Nephron progenitor cell (in vitro differentiated cells): Measurements from ENCODE around the gene APOBR.

Experiments
- DNase-seq: peaks from one replicate; pipeline ENCODE4 v3.0.0; 2021
- H3K27ac Mint-ChIP-seq: 2 replicates; pipeline ENCODE4 v1.8.0; 2021; ENCODE audit warnings: mild to moderate bottlenecking, moderate library complexity, mixed read lengths
- H3K27me3 Mint-ChIP-seq: 2 replicates; pipeline ENCODE4 v1.8.0; 2021; ENCODE audit warnings: mild to moderate bottlenecking, low read depth, mixed read lengths; ENCODE audit not compliant: poor library complexity
- H3K36me3 Mint-ChIP-seq: 2 replicates; pipeline ENCODE4 v1.8.0; 2021; ENCODE audit warnings: low read depth, mixed read lengths
- H3K4me1 Mint-ChIP-seq: 2 replicates; pipeline ENCODE4 v1.8.0; 2021; ENCODE audit warnings: mixed read lengths
- H3K4me3 Mint-ChIP-seq: 2 replicates; pipeline ENCODE4 v1.8.0; 2021; ENCODE audit warnings: mild to moderate bottlenecking, moderate library complexity, mixed read lengths
- H3K9me3 Mint-ChIP-seq: 2 replicates; pipeline ENCODE4 v1.8.0; 2021; ENCODE audit warnings: mild to moderate bottlenecking, moderate library complexity, mixed read lengths
- CTCF ChIP-seq: fragments of 200-600 bp; sonication (generic); IDR thresholded peaks from 2 replicates; pipeline ENCODE4 v1.5.0; 2021; ENCODE audit warnings: antibody characterized with exemption

Gene APOBR

GRCh38 chr16:28492511-28492910 lies 1.9 kb upstream of the APOBR start:
- peak overlapping the region; percentile 95 for H3K4me3 Mint-ChIP-seq
- H3K4me1 Mint-ChIP-seq: peaks cover 28% of the 10 kb centered on the region
- peak overlapping the region; percentile 100 for H3K27ac Mint-ChIP-seq
- no peak for DNase-seq
- no peak for TF ChIP-seq CTCF
- no peaks in the 10 kb centered on the region for H3K9me3 Mint-ChIP-seq
- peaks cover 6% of the 10 kb centered on the region for H3K36me3 Mint-ChIP-seq
- H3K27me3 Mint-ChIP-seq: peaks cover 23% of the 10 kb centered on the region

- Mint-ChIP-seq H3K36me3 (no peaks in the 10 kb centered on the region), H3K4me3 (no peak overlapping the region), H3K9me3 (no peaks in the 10 kb centered on the region), H3K4me1 (peaks cover 33% of the 10 kb centered on the region), H3K27ac (peak overlapping the region; percentile 43), H3K27me3 (peaks cover 29% of the 10 kb centered on the region)
- TF ChIP-seq CTCF: no peak
- DNase-seq: no peak
Measured at GRCh38 chr16:28495098-28495793, 803 bp downstream of the APOBR start.

GRCh38 chr16:28495795-28496749 lies 1.6 kb downstream of the APOBR start:
- Mint-ChIP-seq H3K27ac (peak overlapping the region; percentile 63), H3K4me3 (no peak overlapping the region), H3K27me3 (peaks cover 31% of the 10 kb centered on the region), H3K4me1 (peaks cover 32% of the 10 kb centered on the region), H3K36me3 (no peaks in the 10 kb centered on the region), H3K9me3 (no peaks in the 10 kb centered on the region)
- TF ChIP-seq CTCF: no peak
- no peak for DNase-seq

- H3K27me3 Mint-ChIP-seq: peaks cover 31% of the 10 kb centered on the region
- no peak for DNase-seq
- H3K36me3 Mint-ChIP-seq: no peaks in the 10 kb centered on the region
- H3K4me3 Mint-ChIP-seq: no peak overlapping the region
- H3K27ac Mint-ChIP-seq: peak overlapping the region; percentile 91
- H3K4me1 Mint-ChIP-seq: peaks cover 27% of the 10 kb centered on the region
- H3K9me3 Mint-ChIP-seq: no peaks in the 10 kb centered on the region
- TF ChIP-seq CTCF: no peak
Measured at GRCh38 chr16:28496844-28497243, 2.4 kb downstream of the APOBR start.

- no peak for DNase-seq
- Mint-ChIP-seq H3K4me3 (no peak overlapping the region), H3K36me3 (no peaks in the 10 kb centered on the region), H3K27ac (no peak overlapping the region), H3K9me3 (no peaks in the 10 kb centered on the region), H3K4me1 (peaks cover 27% of the 10 kb centered on the region), H3K27me3 (peaks cover 31% of the 10 kb centered on the region)
- TF ChIP-seq CTCF: no peak
Measured at GRCh38 chr16:28497386-28497785, 2.9 kb downstream of the APOBR start.
